ENCODE results near the gene SRP54.

DNA sequence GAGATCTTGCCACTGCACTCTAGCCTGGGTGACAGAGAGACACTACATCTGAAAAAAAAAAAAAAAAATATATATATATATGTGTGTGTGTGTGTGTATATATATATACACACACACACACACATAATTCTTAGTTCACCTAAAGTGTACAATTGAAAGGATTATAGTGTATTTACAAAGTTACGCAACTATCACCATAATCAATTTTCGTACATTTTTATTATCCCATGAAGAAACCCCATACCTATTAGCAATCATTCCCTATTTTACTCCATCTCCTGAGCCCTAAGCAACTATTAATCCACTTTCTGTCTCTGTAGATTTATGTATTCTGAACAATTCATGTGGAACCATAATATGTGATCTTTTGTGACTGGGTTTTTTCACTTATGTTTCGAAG, 4.4 kb downstream of the SRP54 start:
- TF ChIP-seq POLR2AphosphoS5 (IDR thresholded peaks at IDR 0.05; ENCODE audit: low read depth, low read length), result no peak
- no peak for TF ChIP-seq TAF1 (IDR thresholded peaks at IDR 0.05; ENCODE audit: borderline replicate concordance, low read depth, low read length)
- no peak for TF ChIP-seq POLR2A (IDR thresholded peaks at IDR 0.05; ENCODE audit: low read depth, low read length)

Measured in GM12892 (cell line).